Testis (tissue), 2 donors: ENCODE results near the gene SP7.

Experiments
- POLR2A ChIP-seq: fragments of 450-650 bp; IDR thresholded peaks from one replicate; pipeline ENCODE4 v1.6.1; 2017; ENCODE audit warnings: antibody characterized with exemption, mild to moderate bottlenecking, moderate library complexity
- TF ChIP-seq, protein P1 (sequence below), 3 experiments: fragments of 450-650 bp in 2 of 3; fragments of 200-600 bp in 1 of 3; sonication (generic) in 1 of 3; IDR thresholded peaks; one replicate each; pipeline ENCODE4 v1.5.1; 2016 to 2019; ENCODE audit warnings: antibody characterized with exemption in 3 of 3, mild to moderate bottlenecking in 2 of 3, moderate library complexity in 1 of 3

DNA sequence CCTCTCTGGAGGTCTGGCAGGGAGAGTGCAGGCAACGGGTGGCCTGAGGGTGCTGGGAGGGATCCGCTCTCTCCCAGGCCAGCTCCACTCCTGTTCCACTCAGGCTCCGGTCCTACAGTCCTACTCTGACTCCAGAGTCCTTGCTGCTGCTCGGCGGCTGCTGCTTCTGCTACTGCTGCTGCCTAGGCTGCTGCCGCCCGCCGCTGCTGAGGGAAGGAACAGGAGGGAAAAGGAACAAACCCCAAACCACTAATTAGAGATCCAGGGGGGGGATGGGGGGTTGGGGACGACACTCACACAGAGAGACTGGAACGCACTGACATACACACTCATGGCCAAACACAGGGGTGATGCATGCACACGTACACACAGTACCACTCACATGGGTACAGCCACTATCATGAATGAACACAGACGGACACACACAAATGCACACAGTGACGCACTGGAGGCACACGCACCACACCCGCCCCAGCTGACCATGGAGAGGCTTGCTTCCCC lies at the start of gene SP7:
- TF ChIP-seq, protein P1, sequence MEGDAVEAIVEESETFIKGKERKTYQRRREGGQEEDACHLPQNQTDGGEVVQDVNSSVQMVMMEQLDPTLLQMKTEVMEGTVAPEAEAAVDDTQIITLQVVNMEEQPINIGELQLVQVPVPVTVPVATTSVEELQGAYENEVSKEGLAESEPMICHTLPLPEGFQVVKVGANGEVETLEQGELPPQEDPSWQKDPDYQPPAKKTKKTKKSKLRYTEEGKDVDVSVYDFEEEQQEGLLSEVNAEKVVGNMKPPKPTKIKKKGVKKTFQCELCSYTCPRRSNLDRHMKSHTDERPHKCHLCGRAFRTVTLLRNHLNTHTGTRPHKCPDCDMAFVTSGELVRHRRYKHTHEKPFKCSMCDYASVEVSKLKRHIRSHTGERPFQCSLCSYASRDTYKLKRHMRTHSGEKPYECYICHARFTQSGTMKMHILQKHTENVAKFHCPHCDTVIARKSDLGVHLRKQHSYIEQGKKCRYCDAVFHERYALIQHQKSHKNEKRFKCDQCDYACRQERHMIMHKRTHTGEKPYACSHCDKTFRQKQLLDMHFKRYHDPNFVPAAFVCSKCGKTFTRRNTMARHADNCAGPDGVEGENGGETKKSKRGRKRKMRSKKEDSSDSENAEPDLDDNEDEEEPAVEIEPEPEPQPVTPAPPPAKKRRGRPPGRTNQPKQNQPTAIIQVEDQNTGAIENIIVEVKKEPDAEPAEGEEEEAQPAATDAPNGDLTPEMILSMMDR (IDR thresholded peaks at IDR 0.05), result no peak
- no peak for TF ChIP-seq POLR2A
